Erythroblast (primary cell): ENCODE measurements around the gene MED27.

ENCODE experiments used
- DNase-seq, 2 experiments: peaks; one replicate each; lab custom pipeline; 2025; lab: John Stamatoyannopoulos, UW
- GATA1 ChIP-seq: IDR thresholded peaks from 2 replicates; pipeline ENCODE4 v1.6.1; 2011; ENCODE audit warnings: low read depth, mild to moderate bottlenecking, control low read depth, low read length, moderate library complexity
- POLR2A ChIP-seq: IDR thresholded peaks from 2 replicates; pipeline ENCODE4 v1.6.1; 2011; ENCODE audit warnings: mild to moderate bottlenecking, low read length

The MED27 gene

GRCh38 chr9:131954299-131954698, 125.4 kb downstream of the MED27 start:
- DNase-seq = no peak
- TF ChIP-seq POLR2A (no peak), GATA1 (no peak)

DNA sequence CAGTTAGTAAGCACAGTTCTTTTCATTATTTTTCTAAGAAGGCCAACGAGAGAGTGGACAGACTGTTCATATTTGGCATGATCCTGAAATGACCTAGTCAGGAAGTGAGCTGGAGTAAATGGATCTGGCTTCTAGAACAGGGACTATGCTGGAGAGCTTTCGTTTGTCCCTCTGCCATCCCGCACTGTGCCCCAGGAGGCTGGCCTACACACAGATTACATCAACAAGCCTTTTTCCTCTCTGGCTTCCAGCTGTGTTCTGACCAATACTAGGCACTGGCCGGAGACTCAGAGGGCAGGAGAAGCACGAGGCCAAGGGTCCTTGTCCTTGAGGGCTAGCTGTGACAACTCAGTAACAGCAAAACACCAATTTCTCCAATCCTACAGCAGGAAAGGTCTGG, 127.8 kb downstream of the MED27 start:
- DNase-seq = no peak
- TF ChIP-seq POLR2A (no peak), GATA1 (no peak)

GRCh38 chr9:131951155-131951554, 128.5 kb downstream of the MED27 start:
- TF ChIP-seq GATA1 = no peak
- no peak for TF ChIP-seq POLR2A
- DNase-seq = no peak

- DNase-seq = no peak
- TF ChIP-seq POLR2A = no peak
- no peak for TF ChIP-seq GATA1
Observed at GRCh38 chr9:131950487-131950886, 129.2 kb downstream of the MED27 start.

GRCh38 chr9:131946180-131946579, 133.5 kb downstream of the MED27 start:
- TF ChIP-seq POLR2A (no peak), GATA1 (no peak)
- DNase-seq = no peak

DNA sequence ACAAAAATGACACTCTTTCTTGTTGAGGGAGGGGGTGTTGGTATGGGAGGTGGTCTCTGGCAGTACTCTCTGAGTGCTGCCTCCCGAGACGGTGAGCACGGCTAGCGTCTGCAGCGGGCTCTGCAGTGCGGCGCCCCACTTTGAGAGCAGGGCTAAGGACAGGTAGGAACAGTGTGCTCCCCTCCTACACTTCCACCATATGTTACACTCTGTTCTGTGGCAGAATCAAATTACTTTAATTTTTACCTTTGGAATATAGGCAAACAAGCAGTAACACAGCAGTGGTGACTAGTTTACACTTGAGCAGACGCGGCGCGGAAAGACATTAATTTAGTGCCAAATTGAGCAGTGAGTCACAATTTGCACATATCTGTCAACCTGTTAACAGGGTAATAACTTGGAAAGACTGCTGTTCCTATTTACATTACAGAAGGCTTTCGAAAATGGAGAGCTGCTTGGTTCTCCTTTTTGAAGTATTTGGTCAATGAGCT, 136.3 kb downstream of the MED27 start:
- TF ChIP-seq GATA1 (no peak), POLR2A (no peak)
- DNase-seq = no peak

- DNase-seq = no peak
- TF ChIP-seq GATA1 = no peak
- TF ChIP-seq POLR2A = no peak
Observed at GRCh38 chr9:131942146-131942720, 137.4 kb downstream of the MED27 start.

DNA sequence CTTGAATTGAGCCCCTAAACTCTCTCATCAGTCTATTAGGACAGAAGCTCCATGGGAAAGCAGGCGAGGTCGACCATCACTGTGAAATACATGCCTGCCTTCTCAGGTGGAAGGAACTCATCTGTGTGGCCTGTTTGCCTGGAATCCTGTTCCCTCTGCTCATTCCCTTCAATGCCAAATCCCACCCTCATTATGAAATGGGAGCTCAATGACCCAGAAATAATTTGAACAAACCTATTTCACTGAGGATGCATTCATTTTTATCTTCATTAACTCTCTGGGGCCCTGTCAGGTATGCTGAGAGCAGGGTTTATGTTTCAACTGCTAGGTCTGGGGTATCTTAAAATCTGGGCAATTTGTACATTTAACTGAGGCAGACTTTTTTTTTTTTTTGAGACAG, 142.2 kb downstream of the MED27 start:
- DNase-seq = no peak
- TF ChIP-seq GATA1 (no peak), POLR2A (no peak)

DNA sequence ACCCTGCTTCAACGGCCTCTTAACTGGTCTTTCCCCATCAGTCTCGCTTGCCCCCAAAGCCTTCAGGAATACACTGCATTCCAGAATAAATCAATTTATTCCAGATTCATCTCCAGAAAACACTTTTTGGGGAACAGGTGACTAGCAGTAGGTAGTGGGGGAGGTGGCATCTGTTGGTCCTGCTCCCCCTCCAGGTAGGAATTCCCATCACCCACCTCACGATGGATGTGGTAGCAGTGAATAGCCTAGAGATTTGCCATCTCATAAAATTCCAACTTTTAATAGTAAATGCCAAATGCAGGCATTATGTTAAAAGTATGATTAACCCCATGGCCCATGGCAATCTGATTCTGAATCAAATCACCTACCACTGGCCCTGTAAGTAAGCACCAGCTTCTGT, 142.7 kb downstream of the MED27 start:
- no peak for DNase-seq

DNA sequence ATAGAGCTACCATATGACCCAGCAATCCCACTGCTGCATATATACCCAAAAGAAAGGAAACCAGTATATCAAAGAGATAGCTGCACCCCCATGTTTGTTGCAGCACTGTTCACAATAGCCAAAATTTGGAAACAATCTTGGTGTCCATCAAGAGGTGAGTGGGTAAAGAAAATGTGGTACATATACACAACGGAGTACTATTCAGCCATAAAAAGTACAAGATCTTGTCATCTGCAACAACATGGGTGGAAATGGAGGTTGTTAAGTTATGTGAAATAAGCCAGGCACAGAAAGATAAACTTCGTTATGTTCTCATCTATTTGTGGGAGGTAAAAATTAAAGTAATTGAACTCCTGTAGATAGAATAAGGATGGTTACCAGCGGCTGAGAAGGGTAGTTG, 145.0 kb downstream of the MED27 start:
- TF ChIP-seq POLR2A (no peak), GATA1 (no peak)
- no peak for DNase-seq

More for the DNA sequence above, 142.7 kb downstream of the MED27 start:
- TF ChIP-seq GATA1 (no peak), POLR2A (no peak)

- TF ChIP-seq POLR2A (no peak), GATA1 (no peak)
- DNase-seq = no peak
Observed at GRCh38 chr9:131927091-131927490, 152.6 kb downstream of the MED27 start.

- no peak for DNase-seq
- TF ChIP-seq GATA1 = no peak
- no peak for TF ChIP-seq POLR2A
Observed at GRCh38 chr9:131926360-131926922, 153.2 kb downstream of the MED27 start.

- no peak for DNase-seq
- TF ChIP-seq POLR2A = no peak
- no peak for TF ChIP-seq GATA1
Observed at GRCh38 chr9:131925677-131926177, 153.9 kb downstream of the MED27 start.

GRCh38 chr9:131923766-131924165, 155.9 kb downstream of the MED27 start:
- no peak for TF ChIP-seq POLR2A
- DNase-seq = no peak
